ENCODE results near the gene PARP15. TPM values are rescaled to one million over a fixed set of nuclear protein-coding genes. Genes with fewer than 3 reads are reported as not detected.
"Not testable (repeated sequence)": the region's sequence is repeated elsewhere in the genome, so short reads cannot be mapped to it uniquely, and the experiment has no call there.

Gene PARP15
- total and polyA plus RNA-seq, 2 experiments from 2014 or later = 0.58 to 0.63 TPM

DNA sequence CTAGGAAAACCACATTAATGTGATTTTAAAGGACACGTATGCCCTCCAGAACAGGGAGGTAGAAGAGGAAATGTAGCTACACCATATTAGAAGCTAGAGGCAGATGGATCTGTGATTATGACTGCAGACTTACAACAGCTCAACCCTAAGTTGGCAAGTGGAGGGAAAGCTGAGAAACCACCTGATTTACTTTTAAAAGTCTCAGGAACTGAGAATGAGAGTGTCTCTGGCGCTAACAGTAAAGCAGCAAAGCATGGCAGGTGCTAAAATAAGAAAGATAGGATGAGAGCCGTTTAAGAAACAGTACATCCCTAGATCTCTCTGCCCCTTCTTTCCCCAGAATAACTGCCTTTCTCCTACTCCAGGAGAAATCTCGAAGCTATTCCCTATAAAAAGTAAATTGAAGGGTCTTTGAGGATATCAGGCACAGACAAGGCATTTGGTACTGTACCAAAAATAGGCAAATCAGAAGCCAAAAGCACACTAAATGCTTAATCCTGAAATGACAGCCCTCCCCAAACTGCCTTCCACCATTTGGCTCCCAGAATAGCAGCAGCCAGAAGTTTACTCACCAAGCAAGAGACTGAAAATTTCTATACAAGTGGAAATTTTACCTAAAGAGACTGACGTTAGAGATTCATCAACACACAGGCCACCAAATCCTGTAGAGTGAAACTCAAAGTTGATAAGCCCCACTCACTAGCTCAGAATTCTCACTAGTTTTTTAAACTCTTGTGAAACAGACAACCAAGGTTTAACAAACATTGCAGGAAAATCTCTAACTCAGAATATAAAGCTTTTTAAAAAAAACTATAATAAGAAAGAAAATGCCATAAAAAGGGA is 68.9 kb downstream of the PARP15 start:
- WGBS (ENCODE audit: low lambda C conversion rate, missing lambda C conversion rate) = 80% methylated on average over 5 of the region's 5 CpGs
- H3K9me2 ChIP-seq (replicated peaks; ENCODE audit: insufficient read depth) = no peaks in the 10 kb centered on the region
- H3K4me1 ChIP-seq (ENCODE audit: insufficient read depth) = no peaks in the 10 kb centered on the region
- no peak for DNase-seq (ENCODE audit: low spot score)
- H3K4me2 ChIP-seq = peak overlapping the region; percentile 8
- TF ChIP-seq EZH2phosphoT487 (IDR thresholded peaks at IDR 0.05; ENCODE audit: low read depth, severe bottlenecking, unreplicated experiment) = no peak
- no peak for TF ChIP-seq EZH2 (IDR thresholded peaks at IDR 0.05; ENCODE audit: borderline replicate concordance)
- no peak for TF ChIP-seq CTCF (IDR thresholded peaks at IDR 0.05; ENCODE audit: poor library complexity)
- no peaks in the 10 kb centered on the region for H3K9me3 ChIP-seq (ENCODE audit: low read depth)
- H4K20me1 ChIP-seq (ENCODE audit: insufficient read depth, poor library complexity, severe bottlenecking) = no peaks in the 10 kb centered on the region
- H2AFZ ChIP-seq = peak overlapping the region; percentile 8
- H3K27ac ChIP-seq = no peak overlapping the region
- no peaks in the 10 kb centered on the region for H3K36me3 ChIP-seq (replicated peaks; ENCODE audit: insufficient read depth, low read depth)
- H3K27me3 ChIP-seq = no peaks in the 10 kb centered on the region
- H3K79me2 ChIP-seq = no peaks in the 10 kb centered on the region
- no peak overlapping the region for H3K4me3 ChIP-seq

GRCh38 chr3:122651233-122651907 is 73.9 kb downstream of the PARP15 start:
- H3K9me2 ChIP-seq (replicated peaks; ENCODE audit: insufficient read depth); H3K4me1 ChIP-seq (ENCODE audit: insufficient read depth); H3K4me3 ChIP-seq; DNase-seq (ENCODE audit: low spot score); H3K36me3 ChIP-seq (replicated peaks; ENCODE audit: insufficient read depth, low read depth); H4K20me1 ChIP-seq (ENCODE audit: insufficient read depth, poor library complexity, severe bottlenecking); H3K79me2 ChIP-seq; H3K27me3 ChIP-seq; H3K9me3 ChIP-seq (ENCODE audit: low read depth); H2AFZ ChIP-seq: not testable (repeated sequence)
- WGBS (ENCODE audit: low lambda C conversion rate, missing lambda C conversion rate) = 66% methylated on average over 11 of the region's 11 CpGs
- Histone ChIP-seq H3K27ac (peak overlapping the region; percentile 37), H3K4me2 (peak overlapping the region; percentile 59)

DNA sequence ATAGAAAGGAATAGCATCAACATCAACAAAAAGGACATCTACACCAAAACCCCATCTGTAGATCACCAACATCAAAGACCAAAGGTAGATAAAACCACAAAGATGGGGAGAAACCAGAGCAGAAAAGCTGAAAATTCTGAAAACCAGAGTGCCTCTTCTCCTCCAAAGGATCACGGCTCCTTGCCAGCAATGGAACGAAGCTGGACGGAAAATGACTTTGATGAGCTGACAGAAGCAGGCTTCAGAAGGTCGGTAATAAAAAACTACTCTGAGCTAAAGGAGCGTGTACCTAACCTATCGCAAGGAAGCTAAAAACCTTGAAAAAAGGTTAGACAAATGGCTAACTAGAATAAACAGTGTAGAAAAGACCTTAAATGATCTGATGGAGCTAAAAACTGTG is 74.5 kb downstream of the PARP15 start:
- 62% methylated on average over 6 of the region's 6 CpGs for WGBS (ENCODE audit: low lambda C conversion rate, missing lambda C conversion rate)
- H3K4me3 ChIP-seq = not testable (repeated sequence)

GRCh38 chr3:122658336-122658735 is 80.9 kb downstream of the PARP15 start:
- not testable (repeated sequence) for DNase-seq (ENCODE audit: low spot score); H3K4me1 ChIP-seq (ENCODE audit: insufficient read depth); H3K9me3 ChIP-seq (ENCODE audit: low read depth); H3K4me2 ChIP-seq; H3K79me2 ChIP-seq; H3K27ac ChIP-seq; H3K9me2 ChIP-seq (replicated peaks; ENCODE audit: insufficient read depth); H2AFZ ChIP-seq; H4K20me1 ChIP-seq (ENCODE audit: insufficient read depth, poor library complexity, severe bottlenecking); H3K4me3 ChIP-seq; H3K36me3 ChIP-seq (replicated peaks; ENCODE audit: insufficient read depth, low read depth); H3K27me3 ChIP-seq
- WGBS (ENCODE audit: low lambda C conversion rate, missing lambda C conversion rate) = 94% methylated on average over 4 of the region's 4 CpGs

More for the DNA sequence above, 74.5 kb downstream of the PARP15 start:
- H4K20me1 ChIP-seq (ENCODE audit: insufficient read depth, poor library complexity, severe bottlenecking); H3K27me3 ChIP-seq; H3K9me2 ChIP-seq (replicated peaks; ENCODE audit: insufficient read depth); DNase-seq (ENCODE audit: low spot score); H2AFZ ChIP-seq; H3K36me3 ChIP-seq (replicated peaks; ENCODE audit: insufficient read depth, low read depth); H3K9me3 ChIP-seq (ENCODE audit: low read depth); H3K27ac ChIP-seq; H3K4me1 ChIP-seq (ENCODE audit: insufficient read depth); H3K79me2 ChIP-seq: not testable (repeated sequence)
- H3K4me2 ChIP-seq = peak overlapping the region; percentile 59
